ENCODE results near the gene DCST2. TPM values are rescaled to one million over a fixed set of nuclear protein-coding genes. Genes with fewer than 3 reads are reported as not detected.

Gene DCST2
- total and polyA plus RNA-seq, 10 of the 15 experiments (the other 5 are each of a cell fraction or from before 2014, with no cell fraction given): 0.33 to 0.41 (median 0.36) TPM; not detected in 7

DNA sequence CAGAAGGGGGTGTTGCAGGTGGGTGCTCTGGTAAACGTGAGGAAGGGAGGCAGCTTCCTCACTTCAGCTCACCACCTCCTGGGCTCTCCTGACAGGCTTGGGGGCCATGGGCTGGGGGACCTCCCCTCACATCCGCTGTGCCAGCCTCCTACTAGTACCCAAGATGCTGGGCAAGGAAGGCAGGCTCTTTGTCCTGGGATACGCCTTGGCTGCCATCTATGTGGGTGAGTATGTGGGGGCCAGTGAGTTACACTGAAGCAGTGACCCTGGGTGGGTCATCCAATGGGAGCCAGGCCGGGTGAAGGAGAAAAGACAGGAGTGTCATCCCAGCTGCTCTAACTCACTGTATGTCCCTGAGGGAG, 5.7 kb upstream of the DCST2 start (continued):
- TF ChIP-seq BACH1 (IDR thresholded peaks at IDR 0.05; ENCODE audit: borderline replicate concordance) (no peak), ZSCAN29 (IDR thresholded peaks at IDR 0.05) (no peak), CBFB (IDR thresholded peaks at IDR 0.05; ENCODE audit: low read depth) (no peak), MYB (IDR thresholded peaks at IDR 0.05; ENCODE audit: borderline replicate concordance, low read depth, low read length) (no peak), SIN3A (IDR thresholded peaks at IDR 0.05; ENCODE audit: low read depth, low read length) (no peak), ZNF207 (IDR thresholded peaks at IDR 0.05; ENCODE audit: borderline replicate concordance) (no peak), IRF4 (IDR thresholded peaks at IDR 0.05; ENCODE audit: low read depth, low read length) (no peak), RAD51 (IDR thresholded peaks at IDR 0.05) (no peak), PAX8 (IDR thresholded peaks at IDR 0.05) (no peak), NFIC (IDR thresholded peaks at IDR 0.05; ENCODE audit: low read depth, low read length) (no peak)
- TF ChIP-seq, protein P1, sequence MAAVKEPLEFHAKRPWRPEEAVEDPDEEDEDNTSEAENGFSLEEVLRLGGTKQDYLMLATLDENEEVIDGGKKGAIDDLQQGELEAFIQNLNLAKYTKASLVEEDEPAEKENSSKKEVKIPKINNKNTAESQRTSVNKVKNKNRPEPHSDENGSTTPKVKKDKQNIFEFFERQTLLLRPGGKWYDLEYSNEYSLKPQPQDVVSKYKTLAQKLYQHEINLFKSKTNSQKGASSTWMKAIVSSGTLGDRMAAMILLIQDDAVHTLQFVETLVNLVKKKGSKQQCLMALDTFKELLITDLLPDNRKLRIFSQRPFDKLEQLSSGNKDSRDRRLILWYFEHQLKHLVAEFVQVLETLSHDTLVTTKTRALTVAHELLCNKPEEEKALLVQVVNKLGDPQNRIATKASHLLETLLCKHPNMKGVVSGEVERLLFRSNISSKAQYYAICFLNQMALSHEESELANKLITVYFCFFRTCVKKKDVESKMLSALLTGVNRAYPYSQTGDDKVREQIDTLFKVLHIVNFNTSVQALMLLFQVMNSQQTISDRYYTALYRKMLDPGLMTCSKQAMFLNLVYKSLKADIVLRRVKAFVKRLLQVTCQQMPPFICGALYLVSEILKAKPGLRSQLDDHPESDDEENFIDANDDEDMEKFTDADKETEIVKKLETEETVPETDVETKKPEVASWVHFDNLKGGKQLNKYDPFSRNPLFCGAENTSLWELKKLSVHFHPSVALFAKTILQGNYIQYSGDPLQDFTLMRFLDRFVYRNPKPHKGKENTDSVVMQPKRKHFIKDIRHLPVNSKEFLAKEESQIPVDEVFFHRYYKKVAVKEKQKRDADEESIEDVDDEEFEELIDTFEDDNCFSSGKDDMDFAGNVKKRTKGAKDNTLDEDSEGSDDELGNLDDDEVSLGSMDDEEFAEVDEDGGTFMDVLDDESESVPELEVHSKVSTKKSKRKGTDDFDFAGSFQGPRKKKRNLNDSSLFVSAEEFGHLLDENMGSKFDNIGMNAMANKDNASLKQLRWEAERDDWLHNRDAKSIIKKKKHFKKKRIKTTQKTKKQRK (IDR thresholded peaks at IDR 0.05; ENCODE audit: low read depth, low read length): no peak
